ENCODE measurements around the gene NRTN.
"Not testable (repeated sequence)": the region's sequence is repeated elsewhere in the genome, so short reads cannot be mapped to it uniquely, and the experiment has no call there.

NRTN gene, protein sequence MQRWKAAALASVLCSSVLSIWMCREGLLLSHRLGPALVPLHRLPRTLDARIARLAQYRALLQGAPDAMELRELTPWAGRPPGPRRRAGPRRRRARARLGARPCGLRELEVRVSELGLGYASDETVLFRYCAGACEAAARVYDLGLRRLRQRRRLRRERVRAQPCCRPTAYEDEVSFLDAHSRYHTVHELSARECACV

DNA sequence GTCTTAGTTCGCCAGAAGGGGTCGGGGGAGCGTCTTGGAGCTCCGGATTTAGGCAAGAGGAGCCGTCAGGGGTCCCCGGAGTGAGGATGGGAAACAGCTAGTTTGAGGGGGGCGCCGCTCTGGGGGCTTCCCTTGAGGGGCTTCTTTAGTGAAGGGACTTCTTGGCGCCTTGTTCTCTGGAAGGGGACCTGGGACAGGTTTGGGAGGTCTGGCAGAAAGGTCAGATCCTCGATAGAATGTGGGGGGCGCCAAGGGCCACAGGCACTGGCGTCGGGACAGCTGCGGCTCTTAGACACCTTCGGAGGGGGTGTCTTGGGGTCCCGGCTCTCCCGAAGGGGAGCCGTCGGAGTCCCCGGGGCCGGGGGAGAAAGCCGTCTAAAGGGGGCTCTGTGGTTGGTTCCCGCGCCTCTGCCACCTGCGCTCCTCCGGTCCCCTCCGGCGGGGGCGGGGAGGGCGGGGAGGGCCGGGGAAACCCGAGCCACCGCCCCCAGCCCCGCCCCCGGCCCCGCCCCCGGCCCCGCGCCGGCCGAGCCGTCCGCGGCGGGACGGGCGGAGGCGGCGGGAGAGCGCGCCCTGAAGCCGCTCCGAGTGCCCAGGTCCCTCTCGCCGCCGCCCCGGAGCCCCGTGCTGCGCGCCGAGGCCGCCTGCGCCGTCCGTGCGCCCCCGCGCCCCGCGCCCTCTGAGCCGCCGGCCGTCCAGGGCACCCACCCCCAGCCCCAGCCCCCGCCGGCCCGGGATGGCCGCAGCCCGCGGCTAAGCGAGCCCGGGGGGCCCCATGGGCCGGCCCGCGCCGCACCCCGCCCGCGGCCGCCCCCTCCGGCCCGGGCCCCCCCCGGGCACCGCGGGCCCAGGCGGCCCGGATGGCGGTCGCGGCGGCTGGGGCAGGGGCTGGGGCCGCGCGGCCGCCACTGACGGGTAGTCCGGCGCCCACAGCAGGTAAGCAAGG is at the start of gene NRTN:
NRTN (plus strand) TSS at position 552 of the 946 bp plus-strand sequence. CDS start 19,099 bp downstream, outside the sequence.
- H3K4me3 ChIP-seq (ENCODE audit: low read length), result no peak within 1 kb of the TSS

DNA sequence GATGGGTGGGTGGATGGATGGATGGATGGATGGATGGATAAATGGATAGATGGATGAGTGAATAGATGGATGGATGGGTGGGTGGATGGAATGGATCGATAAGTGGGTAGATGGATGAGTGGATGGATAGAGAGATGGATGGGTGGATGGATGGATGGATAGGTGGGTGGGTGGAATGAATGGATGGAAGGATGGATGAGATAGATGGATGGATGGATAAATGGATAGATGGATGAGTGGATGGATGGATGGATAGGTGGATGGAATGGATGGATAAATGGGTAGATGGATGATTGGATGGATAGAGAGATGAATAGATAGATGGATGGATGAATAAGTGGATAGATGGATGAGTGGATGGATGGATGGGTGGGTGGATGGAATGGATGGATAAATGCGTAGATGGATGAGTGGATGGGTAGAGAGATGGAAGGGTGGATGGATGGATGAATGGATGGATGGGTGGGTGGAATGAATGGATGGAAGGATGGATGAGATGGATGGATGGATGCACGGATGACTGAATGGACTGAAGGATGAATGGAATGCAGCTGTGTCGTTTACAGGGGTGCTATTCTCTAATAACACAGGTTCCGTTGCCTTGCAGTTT is 42.2 kb upstream of the NRTN start:
- no peak overlapping the region for H3K4me3 ChIP-seq (ENCODE audit: low read length)
- TF ChIP-seq ZNF274 (IDR thresholded peaks at IDR 0.05; ENCODE audit: low read depth, low read length), result no peak

More for the DNA sequence above, at the start of gene NRTN:
- TF ChIP-seq ZNF274 (IDR thresholded peaks at IDR 0.05; ENCODE audit: low read depth, low read length), result no peak

DNA sequence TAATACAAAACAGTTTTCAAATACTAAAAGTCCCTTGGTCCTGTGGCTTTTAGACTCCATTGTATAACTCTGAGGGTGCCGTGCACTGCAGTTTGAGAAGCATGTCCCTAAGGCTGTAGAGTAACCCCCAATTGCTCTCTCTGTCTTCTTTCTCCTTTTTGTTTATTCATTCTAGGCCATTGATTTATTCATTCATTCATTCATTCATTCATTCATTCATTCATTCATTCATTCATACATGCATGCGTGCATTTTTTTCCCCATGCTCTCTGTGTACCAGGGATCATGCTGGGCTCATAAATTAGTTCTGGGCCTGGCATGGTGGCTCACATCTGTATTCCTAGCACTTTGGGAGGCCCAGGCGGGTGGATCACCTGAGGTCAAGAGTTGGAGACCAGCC is 39.6 kb upstream of the NRTN start:
- TF ChIP-seq ZNF274 (IDR thresholded peaks at IDR 0.05; ENCODE audit: low read depth, low read length), result no peak
- H3K4me3 ChIP-seq (ENCODE audit: low read length), result no peak overlapping the region

DNA sequence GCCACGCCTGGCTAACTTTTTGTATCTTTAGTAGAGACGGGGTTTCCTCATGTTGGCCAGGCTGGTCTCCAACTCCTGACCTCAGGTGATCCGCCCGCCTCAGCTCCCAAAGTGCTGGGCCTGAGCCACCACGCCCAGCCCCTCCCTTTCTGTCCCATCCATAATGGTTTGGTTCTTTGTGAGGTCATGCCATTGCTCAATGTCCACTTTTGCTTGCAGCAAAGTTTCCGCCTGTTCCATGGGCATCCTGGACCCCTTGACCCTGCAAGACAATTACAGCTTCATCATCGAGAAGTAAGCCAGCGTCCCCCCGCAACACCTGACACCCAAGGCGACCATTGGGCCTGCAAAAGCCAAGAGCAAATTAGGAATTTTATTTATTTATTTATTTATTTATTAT is 36.9 kb upstream of the NRTN start:
- TF ChIP-seq ZNF274 (IDR thresholded peaks at IDR 0.05; ENCODE audit: low read depth, low read length), result no peak
- H3K4me3 ChIP-seq (ENCODE audit: low read length), result no peak overlapping the region

DNA sequence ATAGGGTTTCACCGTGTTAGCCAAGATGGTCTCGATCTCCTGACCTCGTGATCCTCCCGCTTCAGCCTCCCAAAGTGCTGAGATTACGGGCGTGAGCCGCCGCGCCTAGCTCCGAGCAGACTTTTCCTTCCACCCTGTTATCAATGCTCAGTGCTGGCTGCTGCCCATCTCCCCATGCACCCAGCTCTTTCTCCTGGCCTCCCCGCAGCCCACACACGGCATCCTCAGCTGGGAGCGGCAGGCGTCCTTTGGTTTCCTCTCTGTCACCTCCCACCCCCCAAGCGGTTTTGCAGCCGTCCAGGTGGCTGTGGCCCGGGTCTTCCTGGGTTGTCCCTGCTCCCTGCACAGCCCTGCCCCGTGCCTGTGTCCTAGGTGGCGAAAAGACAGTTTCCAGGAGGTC is 32.5 kb upstream of the NRTN start:
- no peak for TF ChIP-seq ZNF274 (IDR thresholded peaks at IDR 0.05; ENCODE audit: low read depth, low read length)
- H3K4me3 ChIP-seq (ENCODE audit: low read length), result no peak overlapping the region

DNA sequence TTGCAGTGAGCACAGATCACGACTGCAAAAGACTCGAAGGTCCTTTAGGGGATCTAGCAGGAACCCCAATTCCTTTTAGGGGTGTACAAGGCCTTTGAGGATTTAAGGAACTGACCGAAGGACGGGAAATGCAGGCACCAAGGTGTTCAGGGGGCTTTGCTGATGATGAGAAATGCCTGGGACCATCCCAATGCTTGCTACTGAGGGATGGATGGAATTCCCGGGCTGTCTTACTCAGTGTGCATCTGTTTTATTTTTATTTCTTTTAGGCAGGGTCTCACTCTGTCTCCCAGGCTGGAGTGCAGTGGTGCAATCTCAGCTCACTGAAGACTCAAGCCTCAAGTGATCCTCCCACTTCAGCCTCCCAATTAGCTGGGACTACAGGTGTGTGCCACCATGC is 31.6 kb upstream of the NRTN start:
- no peak for TF ChIP-seq ZNF274 (IDR thresholded peaks at IDR 0.05; ENCODE audit: low read depth, low read length)
- H3K4me3 ChIP-seq (ENCODE audit: low read length), result no peak overlapping the region

DNA sequence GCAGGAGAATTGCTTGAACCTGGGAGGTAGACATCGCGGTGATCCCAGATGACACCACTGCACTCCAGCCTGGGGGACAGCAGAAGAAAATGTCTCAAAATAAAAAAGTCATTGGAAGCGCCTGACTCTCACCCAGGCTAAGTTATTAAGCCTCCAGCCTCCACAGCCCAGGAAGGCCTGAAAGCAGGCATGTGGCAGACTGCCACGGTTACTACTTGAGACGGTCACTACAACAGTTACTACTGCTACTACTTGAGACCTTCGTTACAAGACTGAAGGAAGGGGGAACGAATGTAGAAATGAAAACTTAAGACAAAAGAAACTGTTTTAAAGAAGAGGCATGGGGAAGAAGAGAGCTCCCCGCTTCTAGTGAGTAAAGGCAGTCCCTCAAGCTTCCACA is 29.9 kb upstream of the NRTN start:
- no peak for TF ChIP-seq ZNF274 (IDR thresholded peaks at IDR 0.05; ENCODE audit: low read depth, low read length)
- H3K4me3 ChIP-seq (ENCODE audit: low read length), result no peak overlapping the region

DNA sequence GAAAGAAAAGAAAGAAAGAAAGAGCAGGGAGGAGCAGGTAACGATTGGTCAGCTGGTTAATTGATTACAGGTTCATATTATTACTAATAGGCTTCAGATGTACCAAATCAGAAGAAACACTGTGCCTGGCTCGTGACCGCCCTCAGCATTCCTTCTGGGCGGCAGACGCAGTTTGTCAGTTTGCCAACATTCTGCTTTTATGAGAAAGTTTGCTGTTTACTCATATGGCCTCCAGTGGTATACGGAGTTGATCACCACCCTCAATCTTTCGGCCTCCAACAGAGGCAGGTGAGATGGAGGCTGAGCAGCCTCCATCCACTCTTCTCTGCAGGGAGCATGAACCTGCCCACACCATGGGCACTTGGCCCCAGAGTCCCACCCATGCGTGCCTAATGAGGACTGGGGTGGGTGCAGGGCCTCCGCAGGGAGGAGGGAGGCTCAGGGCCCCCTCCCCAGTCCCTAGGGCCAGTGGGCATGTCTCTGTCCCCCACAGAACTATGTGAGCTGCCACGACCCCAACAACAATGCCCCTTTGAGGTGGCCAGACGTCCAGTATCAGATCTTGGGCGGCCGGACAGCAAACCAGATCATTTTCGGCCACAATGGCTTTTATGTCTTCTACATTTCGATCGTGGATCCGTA is 29.1 kb upstream of the NRTN start:
- no peak for TF ChIP-seq ZNF274 (IDR thresholded peaks at IDR 0.05; ENCODE audit: low read depth, low read length)
- H3K4me3 ChIP-seq (ENCODE audit: low read length), result no peak overlapping the region

DNA sequence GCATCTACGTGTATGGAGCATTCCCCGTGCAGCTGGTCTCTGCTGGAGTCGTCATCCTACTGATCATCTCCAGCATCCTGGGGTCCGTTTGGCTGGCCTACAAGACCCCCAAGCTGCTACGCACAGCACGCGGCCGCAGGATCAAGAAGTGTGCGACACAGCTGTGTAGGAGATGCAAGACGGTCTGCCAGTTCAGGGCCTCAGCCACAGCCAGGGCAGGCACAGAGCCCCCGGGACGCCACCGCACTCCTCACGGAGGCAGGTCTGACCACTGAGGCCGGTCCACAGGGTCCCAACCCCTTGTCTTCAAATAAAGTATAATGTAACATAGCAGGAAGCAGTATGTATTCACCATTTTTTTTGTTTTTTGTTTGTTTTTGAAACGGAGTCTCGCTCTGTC is 26.5 kb upstream of the NRTN start:
- TF ChIP-seq ZNF274 (IDR thresholded peaks at IDR 0.05; ENCODE audit: low read depth, low read length), result no peak

DNA sequence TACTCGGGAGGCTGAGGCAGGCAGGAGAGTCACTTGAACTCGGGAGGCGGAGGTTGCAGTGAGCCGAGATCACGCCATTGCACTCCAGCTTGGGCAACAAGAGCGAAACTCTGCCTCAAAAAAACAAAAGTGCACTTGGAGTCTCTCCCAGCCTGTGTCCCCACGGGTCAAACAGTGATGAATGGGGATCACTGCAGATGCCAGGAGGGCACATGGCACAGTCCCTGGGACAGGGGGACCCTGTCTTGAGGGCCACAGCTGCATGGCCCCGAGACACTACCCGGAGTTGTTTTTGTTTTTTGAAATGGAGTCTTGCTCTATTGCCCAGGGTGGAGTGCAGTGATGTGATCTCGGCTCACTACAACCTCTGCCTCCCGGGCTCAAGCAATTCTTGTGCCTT is 24.0 kb upstream of the NRTN start:
- not testable (repeated sequence) for H3K4me3 ChIP-seq (ENCODE audit: low read length)

More for the DNA sequence above, 26.5 kb upstream of the NRTN start:
- H3K4me3 ChIP-seq (ENCODE audit: low read length), result no peak overlapping the region

DNA sequence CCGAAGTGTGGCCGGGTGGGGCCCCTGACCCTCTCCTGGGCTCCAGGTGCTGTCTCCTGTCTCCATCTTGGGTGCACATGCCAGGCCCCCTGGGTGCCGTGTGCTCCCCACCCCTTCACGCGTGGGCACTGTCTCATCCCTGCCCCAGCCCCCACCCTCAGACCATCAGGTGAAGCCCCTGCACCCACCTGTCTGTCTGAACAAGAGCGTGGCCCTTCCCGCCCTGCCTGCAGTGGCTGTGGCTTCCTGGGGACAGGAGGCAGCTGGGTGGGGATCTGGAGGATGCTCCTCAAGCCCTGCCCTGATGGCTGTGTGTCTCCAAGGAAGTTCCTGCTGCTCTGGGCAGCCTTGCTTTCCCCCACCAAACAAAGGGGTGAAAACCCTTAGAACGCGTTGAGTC is 22.5 kb upstream of the NRTN start:
- no peak for TF ChIP-seq ZNF274 (IDR thresholded peaks at IDR 0.05; ENCODE audit: low read depth, low read length)

DNA sequence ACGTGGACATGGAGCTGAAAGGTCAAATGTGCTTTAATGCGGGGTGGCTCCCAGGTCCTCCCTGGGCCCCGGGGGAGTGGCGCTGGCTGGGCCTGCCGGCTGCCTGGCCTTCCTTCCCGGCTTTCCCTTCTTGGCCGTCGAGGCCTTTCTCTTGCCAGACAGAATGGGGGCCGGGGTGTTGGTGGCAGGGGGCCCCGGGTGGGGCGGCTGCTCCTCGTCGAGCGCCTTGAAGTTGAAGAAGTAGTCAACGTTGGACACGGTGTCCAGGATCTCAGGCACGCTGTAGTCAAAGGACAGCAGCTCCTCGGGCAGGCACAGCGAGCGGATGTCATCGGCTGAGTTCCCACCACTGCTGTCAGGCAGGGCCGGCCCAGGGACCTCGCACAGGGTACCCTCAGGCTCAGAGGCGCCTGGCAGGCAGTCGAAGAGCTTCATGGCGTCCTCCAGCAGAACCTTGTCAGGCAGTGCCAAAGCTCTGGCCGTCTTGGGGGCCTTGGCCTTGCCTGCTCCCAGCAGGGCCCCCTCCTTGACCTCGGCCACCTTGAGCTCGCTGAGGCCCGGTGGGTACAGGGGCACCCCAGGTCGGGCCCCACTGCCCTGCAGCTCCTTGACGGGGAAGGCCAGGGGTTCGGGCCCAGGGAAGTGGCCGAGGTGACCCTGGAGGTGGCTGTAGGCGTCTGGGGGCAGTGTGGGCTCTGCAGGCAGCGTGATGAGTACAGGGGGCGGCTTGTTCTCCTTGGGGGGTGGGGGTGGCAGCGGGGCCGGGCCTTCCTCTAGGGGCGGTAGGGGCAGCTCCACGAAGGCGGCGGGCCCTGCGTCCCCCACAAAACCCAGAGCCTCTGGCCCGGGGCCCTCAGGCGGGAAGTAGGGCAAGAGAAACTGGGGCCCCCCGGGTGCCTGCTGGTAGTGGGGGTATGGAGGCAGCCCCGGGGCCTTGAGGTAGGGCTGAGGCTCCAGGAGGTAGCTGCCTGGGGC is 21.6 kb upstream of the NRTN start:
- no peak for TF ChIP-seq ZNF274 (IDR thresholded peaks at IDR 0.05; ENCODE audit: low read depth, low read length)

More for the DNA sequence above, 22.5 kb upstream of the NRTN start:
- H3K4me3 ChIP-seq (ENCODE audit: low read length), result no peak overlapping the region

DNA sequence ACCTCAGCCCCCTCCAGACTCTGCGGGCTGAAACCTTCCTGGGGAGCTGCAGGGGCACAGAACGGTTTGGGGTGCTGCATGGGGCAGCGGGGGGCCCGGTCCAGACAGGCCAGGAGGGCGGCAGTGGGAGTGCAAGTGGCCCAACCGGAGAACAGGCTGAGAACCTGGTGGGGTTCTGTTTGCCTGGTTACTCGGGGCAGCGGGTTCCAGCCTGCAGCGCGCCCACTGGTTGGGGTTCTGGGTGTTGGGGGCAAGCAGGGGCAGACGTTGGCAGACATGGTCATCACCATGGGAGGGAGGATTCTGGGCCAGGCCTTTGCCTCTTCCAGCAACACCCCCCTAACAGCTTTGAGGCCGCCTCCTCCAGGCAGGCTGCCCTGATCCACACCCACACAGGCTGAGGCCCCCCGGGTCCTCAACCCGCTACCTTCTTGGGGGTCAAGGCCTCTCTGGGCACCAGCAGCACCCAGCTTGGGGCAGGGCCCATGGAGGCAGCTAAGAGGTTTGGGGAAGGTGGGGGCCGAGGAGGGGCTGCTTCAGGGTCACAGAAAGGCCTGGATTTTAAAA is 20.2 kb upstream of the NRTN start, which contains the start of gene PRR22:
PRR22 (minus strand) TSS at position 166 of the 567 bp plus-strand sequence; CDS start at position 80, 86 bp downstream.
- TF ChIP-seq ZNF274 (IDR thresholded peaks at IDR 0.05; ENCODE audit: low read depth, low read length), result no peak
- no peak within 1 kb of the TSS for H3K4me3 ChIP-seq (ENCODE audit: low read length)

More for the DNA sequence above, 21.6 kb upstream of the NRTN start:
- no peak overlapping the region for H3K4me3 ChIP-seq (ENCODE audit: low read length)
